MM.1S (cell line): ENCODE measurements around the gene UBE2Q2.
"Not testable (repeated sequence)": the region's sequence is repeated elsewhere in the genome, so short reads cannot be mapped to it uniquely, and the experiment has no call there.

ENCODE experiments used
- DNase-seq: peaks from one replicate; pipeline ENCODE4 v3.0.0-alpha.2; 2015
- H2AFZ ChIP-seq: fragments of 300-600 bp; sonication (generic); 2 replicates; pipeline ENCODE4 v1.6.0; 2016; ENCODE audit warnings: antibody characterized with exemption, low read length
- H3F3A ChIP-seq: fragments of 300-600 bp; sonication (generic); 2 replicates; pipeline ENCODE4 v1.6.1; 2016; ENCODE audit warnings: mild to moderate bottlenecking, antibody characterized with exemption, low read length, moderate library complexity, mixed read lengths; ENCODE audit not compliant: insufficient read depth
- H3K27ac ChIP-seq: fragments of 300-600 bp; sonication (generic); 2 replicates; pipeline ENCODE4 v1.5.1; 2016; ENCODE audit warnings: mild to moderate bottlenecking, low read length
- H3K27me3 ChIP-seq: fragments of 300-600 bp; sonication (generic); replicated peaks from 2 replicates; pipeline ENCODE4 v1.6.0; 2016; ENCODE audit warnings: low read length; ENCODE audit not compliant: insufficient read depth
- H3K36me3 ChIP-seq: fragments of 300-600 bp; sonication (generic); replicated peaks from 2 replicates; pipeline ENCODE4 v1.6.1; 2016; ENCODE audit warnings: mild to moderate bottlenecking, low read length, mixed read lengths; ENCODE audit not compliant: insufficient read depth
- H3K4me1 ChIP-seq: fragments of 300-600 bp; sonication (generic); 2 replicates; pipeline ENCODE4 v1.6.1; 2016; ENCODE audit warnings: low read length, mixed read lengths
- H3K4me2 ChIP-seq: fragments of 300-600 bp; sonication (generic); 2 replicates; pipeline ENCODE4 v1.6.0; 2016; ENCODE audit warnings: low read depth, low read length
- H3K4me3 ChIP-seq: fragments of 300-600 bp; sonication (generic); 2 replicates; pipeline ENCODE4 v1.5.1; 2016; ENCODE audit warnings: low read length, mixed read lengths
- H3K79me2 ChIP-seq: fragments of 300-600 bp; sonication (generic); 2 replicates; pipeline ENCODE4 v1.6.1; 2016; ENCODE audit warnings: mixed run types, low read length, mixed read lengths
- H3K9ac ChIP-seq: fragments of 300-600 bp; sonication (generic); 2 replicates; pipeline ENCODE4 v1.6.1; 2016; ENCODE audit warnings: low read length, mixed read lengths
- H3K9me2 ChIP-seq: fragments of 300-600 bp; sonication (generic); replicated peaks from 2 replicates; pipeline ENCODE4 v1.6.1; 2016; ENCODE audit warnings: mild to moderate bottlenecking, low read length, mixed read lengths; ENCODE audit not compliant: insufficient read depth
- H3K9me3 ChIP-seq: fragments of 300-600 bp; sonication (generic); replicated peaks from 2 replicates; pipeline ENCODE4 v1.6.1; 2016; ENCODE audit warnings: mild to moderate bottlenecking, low read length, mixed read lengths; ENCODE audit not compliant: insufficient read depth
- H4K20me1 ChIP-seq: fragments of 300-600 bp; sonication (generic); 2 replicates; pipeline ENCODE4 v1.6.1; 2016; ENCODE audit warnings: mild to moderate bottlenecking, low read length, moderate library complexity, mixed read lengths; ENCODE audit not compliant: insufficient read depth
- CTCF ChIP-seq: fragments of 300-600 bp; sonication (generic); IDR thresholded peaks from 2 replicates; pipeline ENCODE4 v1.5.1; 2016; ENCODE audit warnings: antibody characterized with exemption, low read length, mixed read lengths
- EZH2 ChIP-seq: fragments of 300-600 bp; sonication (generic); optimal IDR thresholded peaks from 2 replicates; pipeline ENCODE3; 2017; ENCODE audit warnings: low read depth, mild to moderate bottlenecking, antibody characterized with exemption, low read length, mixed read lengths
- EZH2phosphoT487 ChIP-seq: fragments of 300-600 bp; sonication (generic); IDR thresholded peaks from 2 replicates; pipeline ENCODE4 v1.6.1; 2018; ENCODE audit warnings: antibody characterized with exemption, low read length

Gene UBE2Q2

GRCh38 chr15:75844629-75845335, 1.5 kb downstream of the UBE2Q2 start:
- peaks cover 7% of the 10 kb centered on the region for H3K4me1 ChIP-seq
- H3K9ac ChIP-seq: peak overlapping the region; percentile 75; the same call in 1 of the 2 replicates
- DNase-seq: no peak
- peaks cover 6% of the 10 kb centered on the region; the same call in 1 of the 2 replicates for H3F3A ChIP-seq
- peak overlapping the region; percentile 92 for H3K4me3 ChIP-seq
- peaks cover 25% of the 10 kb centered on the region for H3K27me3 ChIP-seq
- H3K27ac ChIP-seq: no peak overlapping the region
- H3K4me2 ChIP-seq: peak overlapping the region; percentile 82
- H3K9me3 ChIP-seq: no peaks in the 10 kb centered on the region
- TF ChIP-seq EZH2phosphoT487: no peak
- no peak for TF ChIP-seq EZH2
- no peak for TF ChIP-seq CTCF
- H3K9me2 ChIP-seq: no peaks in the 10 kb centered on the region
- peaks cover 52% of the 10 kb centered on the region for H3K79me2 ChIP-seq
- no peaks in the 10 kb centered on the region for H3K36me3 ChIP-seq
- H4K20me1 ChIP-seq: no peaks in the 10 kb centered on the region
- H2AFZ ChIP-seq: peak overlapping the region; percentile 98

- Histone ChIP-seq H3K36me3 (no peaks in the 10 kb centered on the region), H3K79me2 (peaks cover 83% of the 10 kb centered on the region), H3K4me1 (peaks cover 7% of the 10 kb centered on the region), H2AFZ (no peak overlapping the region), H3K9ac (no peak overlapping the region), H3K4me3 (no peak overlapping the region), H4K20me1 (no peaks in the 10 kb centered on the region), H3K27me3 (no peaks in the 10 kb centered on the region), H3K4me2 (no peak overlapping the region), H3K27ac (no peak overlapping the region), H3F3A (peaks cover 5% of the 10 kb centered on the region; the same call in 1 of the 2 replicates), H3K9me3 (no peaks in the 10 kb centered on the region), H3K9me2 (no peaks in the 10 kb centered on the region)
- no peak for DNase-seq
- TF ChIP-seq EZH2phosphoT487 (no peak), EZH2 (no peak), CTCF (no peak)
Measured at GRCh38 chr15:75849167-75849566, 5.9 kb downstream of the UBE2Q2 start.

- H4K20me1 ChIP-seq: no peaks in the 10 kb centered on the region; the same call in 1 of the 2 replicates
- H3K4me3 ChIP-seq: no peak overlapping the region
- H3K9me3 ChIP-seq: no peaks in the 10 kb centered on the region
- no peaks in the 10 kb centered on the region for H3F3A ChIP-seq
- H3K9ac ChIP-seq: no peak overlapping the region
- DNase-seq: no peak
- H3K4me1 ChIP-seq: no peaks in the 10 kb centered on the region
- no peaks in the 10 kb centered on the region for H3K27me3 ChIP-seq
- H3K9me2 ChIP-seq: no peaks in the 10 kb centered on the region
- no peak overlapping the region for H3K27ac ChIP-seq
- peaks cover 70% of the 10 kb centered on the region for H3K79me2 ChIP-seq
- H3K4me2 ChIP-seq: no peak overlapping the region
- no peak for TF ChIP-seq EZH2
- no peak for TF ChIP-seq CTCF
- TF ChIP-seq EZH2phosphoT487: no peak
- H3K36me3 ChIP-seq: no peaks in the 10 kb centered on the region; the same call in 1 of the 2 replicates
- H2AFZ ChIP-seq: no peak overlapping the region
Measured at GRCh38 chr15:75850708-75851107, 7.5 kb downstream of the UBE2Q2 start.

GRCh38 chr15:75851566-75851965, 8.3 kb downstream of the UBE2Q2 start:
- H3K4me1 ChIP-seq, H3K4me2 ChIP-seq, H3K9me3 ChIP-seq, H2AFZ ChIP-seq, H3K27me3 ChIP-seq, H3K9ac ChIP-seq, DNase-seq, H3K27ac ChIP-seq, H4K20me1 ChIP-seq, H3K9me2 ChIP-seq, H3K4me3 ChIP-seq, H3K36me3 ChIP-seq, H3F3A ChIP-seq: not testable (repeated sequence)
- peaks cover 63% of the 10 kb centered on the region for H3K79me2 ChIP-seq
